NCI-H1694 (cell line): ENCODE data around the gene IRAG1.
"Not testable (repeated sequence)": the region's sequence is repeated elsewhere in the genome, so short reads cannot be mapped to it uniquely, and the experiment has no call there.

Source experiments
- DNase-seq: peaks from one replicate; lab custom pipeline; 2025; lab: John Stamatoyannopoulos, UW

IRAG1 gene

DNA sequence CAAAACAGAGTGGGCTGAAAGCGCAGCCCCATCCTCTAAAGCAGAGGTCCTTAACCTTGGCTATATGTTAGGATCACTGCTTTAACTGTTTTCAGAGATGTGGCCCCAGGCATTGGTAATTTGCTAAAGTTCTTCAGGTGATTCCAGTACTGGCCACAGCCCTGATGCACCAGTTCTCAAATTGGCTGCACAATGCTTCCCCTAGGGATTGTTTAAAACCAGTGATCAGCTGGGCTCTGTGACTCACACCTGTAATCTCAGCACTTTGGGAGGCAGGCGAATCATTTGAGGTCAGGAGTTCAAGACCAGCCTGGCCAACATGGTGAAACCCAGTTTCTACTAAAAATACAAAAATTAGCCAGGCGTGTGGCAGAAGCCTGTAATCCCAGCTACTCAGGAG, 8.4 kb upstream of the IRAG1 start:
- DNase-seq = no peak

- no peak for DNase-seq
Measured at GRCh38 chr11:10699072-10699471, 5.5 kb upstream of the IRAG1 start.

- DNase-seq = no peak
Measured at GRCh38 chr11:10697323-10697620, 3.7 kb upstream of the IRAG1 start.

GRCh38 chr11:10696468-10697322, 3.1 kb upstream of the IRAG1 start:
- DNase-seq = no peak

- DNase-seq = no peak
Measured at GRCh38 chr11:10695833-10696232, 2.3 kb upstream of the IRAG1 start.

DNA sequence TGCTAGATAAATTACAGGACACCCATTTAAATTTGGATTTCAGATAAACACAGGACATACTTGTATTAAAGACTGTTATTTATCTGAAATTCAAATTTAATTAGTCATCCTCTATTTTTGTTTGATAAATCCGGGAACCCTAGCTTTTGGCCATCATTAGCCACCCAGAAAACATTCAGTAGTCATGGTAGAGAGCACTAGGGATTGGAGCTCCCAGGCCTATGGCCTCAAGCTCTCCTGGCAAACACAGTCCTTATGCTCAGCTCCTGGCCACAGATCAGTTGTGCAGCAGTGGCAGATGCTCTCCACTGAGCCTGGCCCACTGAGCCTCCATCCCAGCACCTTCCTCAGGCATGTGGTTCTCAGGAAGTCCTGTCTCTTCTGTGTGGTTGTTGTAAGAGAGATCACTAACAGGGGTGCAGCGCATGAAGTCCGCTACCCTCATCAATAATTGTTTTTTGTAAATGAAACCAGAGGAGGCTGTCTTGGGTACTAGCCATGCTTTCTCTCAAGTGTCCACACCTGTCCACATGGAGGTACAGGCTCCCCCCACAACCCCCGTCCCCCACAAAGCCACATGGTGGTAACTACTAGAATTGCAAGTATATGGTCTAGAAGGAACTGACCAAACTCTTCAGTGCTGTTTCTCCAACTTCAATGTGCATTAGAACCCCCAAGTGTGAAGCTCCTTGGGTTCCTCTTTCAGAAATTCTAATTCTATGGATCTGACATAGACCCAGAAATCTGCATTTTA, 1.1 kb upstream of the IRAG1 start:
- DNase-seq = no peak

GRCh38 chr11:10692531-10693115, 932 bp downstream of the IRAG1 start:
- DNase-seq = no peak

GRCh38 chr11:10688401-10688800, 5.2 kb downstream of the IRAG1 start:
- no peak for DNase-seq

GRCh38 chr11:10686311-10686710, 7.2 kb downstream of the IRAG1 start:
- DNase-seq = no peak

- no peak for DNase-seq
Measured at GRCh38 chr11:10683429-10683828, 10.1 kb downstream of the IRAG1 start.

GRCh38 chr11:10680956-10681487, 12.5 kb downstream of the IRAG1 start:
- DNase-seq = no peak

DNA sequence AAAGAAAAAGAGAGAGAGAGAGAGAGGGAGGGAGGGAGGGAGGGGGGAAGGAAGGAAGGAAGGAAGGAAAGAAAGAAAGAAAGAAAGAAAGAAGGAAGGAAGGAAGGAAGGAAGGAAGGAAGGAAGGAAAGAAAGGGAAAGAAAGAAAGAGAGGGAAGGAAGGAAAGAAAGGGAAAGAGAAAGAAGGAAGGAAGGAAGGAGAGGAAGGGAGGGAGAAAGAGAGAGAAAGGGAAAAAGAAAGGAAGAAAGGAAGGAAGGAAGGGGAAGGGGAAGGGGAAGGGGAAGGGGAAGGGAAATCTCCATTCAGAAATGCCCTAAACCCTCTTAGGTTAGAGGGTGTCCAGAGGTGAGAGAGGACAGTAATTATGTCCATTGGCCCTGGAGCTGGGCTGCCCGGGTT, 13.3 kb downstream of the IRAG1 start:
- not testable (repeated sequence) for DNase-seq

GRCh38 chr11:10679644-10680043, 13.9 kb downstream of the IRAG1 start:
- no peak for DNase-seq

GRCh38 chr11:10678101-10678500, 15.5 kb downstream of the IRAG1 start:
- no peak for DNase-seq

DNA sequence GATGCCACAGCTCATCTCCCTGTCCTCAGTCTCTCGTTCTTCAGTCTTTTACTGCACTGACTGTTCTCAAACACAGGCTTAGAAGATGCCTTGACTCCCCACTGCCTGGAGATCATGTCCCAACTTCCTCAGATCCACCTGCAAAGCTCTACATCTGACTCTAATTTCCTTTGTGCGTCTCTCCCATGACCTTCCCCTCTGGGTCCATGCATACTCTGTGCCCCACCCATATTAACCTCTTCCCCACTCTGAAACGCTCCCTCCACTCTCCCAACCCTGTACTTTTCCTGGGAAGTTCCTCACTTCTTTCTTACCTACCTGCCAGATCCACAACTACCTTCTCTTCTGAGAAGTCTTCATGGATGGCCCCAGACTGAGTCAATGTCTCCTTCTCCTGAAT, 16.6 kb downstream of the IRAG1 start:
- no peak for DNase-seq

DNA sequence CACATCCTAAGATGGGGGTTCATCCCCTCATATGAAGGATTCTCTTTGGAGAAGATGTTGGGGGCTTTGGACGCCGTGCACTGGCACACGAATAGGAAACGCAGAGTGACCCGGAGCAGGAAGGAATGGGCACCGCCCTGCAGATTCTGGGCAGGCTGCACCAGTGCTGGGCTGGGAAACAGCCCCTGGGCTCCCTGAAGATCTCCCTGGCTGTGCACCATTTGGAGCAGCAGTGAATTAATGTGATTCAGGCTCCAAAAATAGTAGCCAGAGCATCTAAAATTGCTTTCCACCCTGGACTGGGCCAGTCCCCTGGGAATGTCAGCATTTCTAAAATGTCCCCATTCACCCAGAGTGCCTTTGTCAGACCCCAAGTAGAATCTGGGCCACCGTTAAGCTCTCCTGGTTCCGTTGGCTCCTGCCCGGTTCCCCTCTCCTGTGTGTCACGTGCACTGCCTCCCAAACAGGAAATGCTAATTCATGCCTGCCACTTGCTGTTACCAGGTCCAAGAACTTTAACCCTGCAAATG, 18.6 kb downstream of the IRAG1 start:
- no peak for DNase-seq

- DNase-seq = no peak
Measured at GRCh38 chr11:10674440-10674855, 19.1 kb downstream of the IRAG1 start.

DNA sequence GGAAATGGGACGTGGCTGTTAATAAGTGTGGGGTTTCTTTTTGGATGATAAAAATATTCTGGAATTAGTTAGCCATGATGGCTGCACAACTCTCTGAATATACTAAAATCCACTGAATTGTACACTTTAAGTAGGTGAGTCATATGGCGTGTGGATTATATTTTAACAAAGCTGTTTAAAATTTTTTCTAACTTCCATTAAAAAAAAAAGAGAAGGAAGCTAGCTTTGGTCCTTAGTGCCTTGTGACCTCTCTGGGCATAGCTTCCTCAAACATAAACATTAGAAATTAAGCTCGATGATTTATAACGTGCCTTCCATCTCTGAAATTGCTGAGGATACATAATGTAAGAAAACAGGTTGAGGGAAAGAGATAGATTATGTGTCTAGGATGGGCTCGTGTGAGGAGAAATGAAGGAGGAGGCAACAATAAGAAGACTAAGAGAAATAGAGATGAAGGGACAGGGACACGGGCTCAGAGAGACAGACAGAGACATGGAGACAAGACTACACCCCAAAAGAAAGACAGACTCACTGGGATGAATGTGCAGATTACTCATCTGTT, 20.0 kb downstream of the IRAG1 start:
- no peak for DNase-seq

- no peak for DNase-seq
Measured at GRCh38 chr11:10670099-10670498, 23.5 kb downstream of the IRAG1 start.

DNA sequence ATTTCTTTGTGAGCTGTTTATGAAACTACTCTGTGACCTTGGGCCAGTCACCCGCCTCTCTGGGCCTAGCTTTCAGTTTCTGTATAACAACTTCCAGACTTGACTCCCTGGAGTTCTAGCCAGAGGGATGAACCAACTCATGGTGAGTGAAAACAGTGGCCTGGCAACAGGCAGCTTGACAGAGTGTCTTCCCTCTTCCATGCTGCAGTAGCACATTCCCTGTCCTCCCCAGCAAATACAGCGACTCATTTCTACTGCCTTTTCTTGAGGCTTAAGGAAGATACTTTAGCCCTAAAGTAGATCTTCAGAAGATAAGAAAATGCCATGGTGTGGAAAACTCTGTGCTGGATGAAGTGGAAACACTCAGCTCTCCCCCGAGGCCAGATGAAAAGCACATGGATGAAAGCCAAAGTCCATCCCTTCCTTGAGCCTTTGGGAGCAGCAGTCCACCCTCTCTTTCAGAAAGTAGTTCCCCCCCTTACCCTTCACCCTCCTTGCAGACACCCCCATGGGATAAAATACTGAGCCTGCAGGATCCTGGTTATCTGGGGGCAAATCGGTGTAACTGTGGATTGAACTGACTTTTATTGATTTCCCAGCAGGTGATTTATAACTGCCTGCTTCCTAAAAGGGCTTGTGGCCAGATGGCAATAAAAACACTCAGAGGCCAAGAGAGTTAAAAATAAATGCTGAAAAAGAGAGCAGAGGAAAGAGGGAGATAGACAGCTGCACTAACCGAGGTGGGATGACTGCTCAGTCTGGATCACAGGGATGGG, 24.1 kb downstream of the IRAG1 start:
- peak; percentile 2 for DNase-seq

GRCh38 chr11:10667521-10667885, 26.1 kb downstream of the IRAG1 start:
- no peak for DNase-seq
